Breast epithelium (tissue), 3 donors: ENCODE data around the gene PRR3.

Experiments
- POLR2A ChIP-seq: fragments of 450-650 bp; IDR thresholded peaks from one replicate; pipeline ENCODE4 v1.6.1; 2016; ENCODE audit warnings: antibody characterized with exemption, mild to moderate bottlenecking, moderate library complexity
- TF ChIP-seq, protein P1 (sequence below), 3 donors: fragments of 450-650 bp; IDR thresholded peaks; one replicate each; pipeline ENCODE4 v1.5.1; 2016 to 2017; ENCODE audit warnings: antibody characterized with exemption in 3 of 3, mild to moderate bottlenecking in 3 of 3, moderate library complexity in 3 of 3

DNA sequence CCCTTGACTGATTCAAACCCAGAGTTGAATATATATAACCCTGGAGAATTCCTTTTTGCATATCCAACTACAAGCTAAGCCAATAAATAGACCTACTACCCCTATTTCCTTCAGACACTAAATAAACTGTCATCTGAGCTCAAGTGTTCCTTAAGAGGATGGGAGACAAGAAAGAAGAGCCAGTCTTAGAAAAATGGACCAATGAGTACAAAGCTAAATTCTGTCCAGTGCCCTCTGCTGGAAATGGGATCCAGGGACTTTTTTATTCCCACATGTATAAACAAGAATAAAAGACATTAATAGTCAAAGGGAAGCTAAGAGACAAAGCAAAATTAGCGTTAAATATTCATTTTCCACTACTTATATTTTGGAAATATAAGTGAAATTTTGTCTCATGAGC lies 55.1 kb downstream of the PRR3 start:
- TF ChIP-seq, protein P1, sequence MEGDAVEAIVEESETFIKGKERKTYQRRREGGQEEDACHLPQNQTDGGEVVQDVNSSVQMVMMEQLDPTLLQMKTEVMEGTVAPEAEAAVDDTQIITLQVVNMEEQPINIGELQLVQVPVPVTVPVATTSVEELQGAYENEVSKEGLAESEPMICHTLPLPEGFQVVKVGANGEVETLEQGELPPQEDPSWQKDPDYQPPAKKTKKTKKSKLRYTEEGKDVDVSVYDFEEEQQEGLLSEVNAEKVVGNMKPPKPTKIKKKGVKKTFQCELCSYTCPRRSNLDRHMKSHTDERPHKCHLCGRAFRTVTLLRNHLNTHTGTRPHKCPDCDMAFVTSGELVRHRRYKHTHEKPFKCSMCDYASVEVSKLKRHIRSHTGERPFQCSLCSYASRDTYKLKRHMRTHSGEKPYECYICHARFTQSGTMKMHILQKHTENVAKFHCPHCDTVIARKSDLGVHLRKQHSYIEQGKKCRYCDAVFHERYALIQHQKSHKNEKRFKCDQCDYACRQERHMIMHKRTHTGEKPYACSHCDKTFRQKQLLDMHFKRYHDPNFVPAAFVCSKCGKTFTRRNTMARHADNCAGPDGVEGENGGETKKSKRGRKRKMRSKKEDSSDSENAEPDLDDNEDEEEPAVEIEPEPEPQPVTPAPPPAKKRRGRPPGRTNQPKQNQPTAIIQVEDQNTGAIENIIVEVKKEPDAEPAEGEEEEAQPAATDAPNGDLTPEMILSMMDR (IDR thresholded peaks at IDR 0.05): peak in 1 of 3 donors; percentile 13
- TF ChIP-seq POLR2A: no peak
